ENCODE results near the gene LARGE1. TPM values are rescaled to one million over a fixed set of nuclear protein-coding genes. Genes with fewer than 3 reads are reported as not detected.

The LARGE1 gene
- total RNA-seq, 1 experiment from 2014 or later = 1.5 TPM

DNA sequence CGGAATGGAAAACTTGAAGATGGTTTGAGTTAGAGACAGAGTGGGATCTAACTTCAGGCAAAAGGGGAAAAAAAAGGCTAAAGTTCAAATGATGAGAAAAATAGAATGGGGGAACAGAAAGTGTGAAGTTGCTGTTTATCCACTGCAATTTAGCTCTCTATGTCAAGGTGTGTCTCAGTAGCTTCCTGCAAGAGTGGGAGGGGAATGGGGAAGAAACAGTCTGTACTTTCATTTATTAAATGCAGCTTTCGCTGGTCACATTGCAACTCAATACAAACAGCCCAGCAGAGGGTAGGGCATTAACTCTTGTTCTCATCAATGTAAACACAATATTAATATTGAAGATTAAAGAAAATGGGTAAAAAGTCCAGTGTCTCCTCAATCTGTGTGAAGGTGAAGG is 647.4 kb downstream of the LARGE1 start:
- intact Hi-C loops (cut with micrococcal nuclease) = no loop called here
- no peak overlapping the region for H3K27ac ChIP-seq (ENCODE audit: low read depth, low read length)
- H3K4me1 ChIP-seq (ENCODE audit: control insufficient read depth in 1 of 2, insufficient read depth in 2 of 2, low read length in 2 of 2) = no peaks in the 10 kb centered on the region
- CTCF ChIA-PET = no interaction called here
- no peak for ATAC-seq
- H3K27me3 ChIP-seq (ENCODE audit: insufficient read depth, low read length) = no peaks in the 10 kb centered on the region
- H4K20me1 ChIP-seq (ENCODE audit: insufficient read depth) = no peaks in the 10 kb centered on the region
- peaks cover 0 to 38% of the 10 kb centered on the region in 2 experiments; a peak in 2 of 4 replicates for H3K9me3 ChIP-seq (ENCODE audit: control insufficient read depth in 1 of 2, insufficient read depth in 1 of 2, low read depth in 1 of 2, low read length in 2 of 2)
- BruUV-seq (replicated peaks) = no TSS peak
- RAD21 ChIA-PET (ENCODE audit: low non-redundant PET in 1 of 2, low total read pairs in 2 of 2, uncharacterized antibody in 2 of 2, unreplicated experiment in 2 of 2) = no interaction called here
- H3K79me2 ChIP-seq (ENCODE audit: insufficient read depth, low read length) = no peaks in the 10 kb centered on the region
- H3K36me3 ChIP-seq (ENCODE audit: control insufficient read depth in 1 of 2, insufficient read depth in 2 of 2, low read length in 2 of 2) = no peaks in the 10 kb centered on the region
- no peak overlapping the region for H3K4me3 ChIP-seq (replicated peaks in 1 of 2; ENCODE audit: low read depth in 1 of 2, low read length in 2 of 2)
- POLR2A ChIA-PET = no interaction called here
- no peak for DNase-seq (ENCODE audit: low read depth, low spot score)
- H2AFZ ChIP-seq (ENCODE audit: low read depth, low read length, poor library complexity, severe bottlenecking) = no peak overlapping the region
- no peak overlapping the region for H3K4me2 ChIP-seq (ENCODE audit: low read length)
- TF ChIP-seq TCF7L2 (IDR thresholded peaks at IDR 0.05; ENCODE audit: borderline replicate concordance, extremely low read depth, insufficient read depth, insufficient read length) = no peak
- H3K9ac ChIP-seq (ENCODE audit: low read length) = no peak overlapping the region
- no peaks in the 10 kb centered on the region for H3K9me2 ChIP-seq (ENCODE audit: insufficient read depth)

DNA sequence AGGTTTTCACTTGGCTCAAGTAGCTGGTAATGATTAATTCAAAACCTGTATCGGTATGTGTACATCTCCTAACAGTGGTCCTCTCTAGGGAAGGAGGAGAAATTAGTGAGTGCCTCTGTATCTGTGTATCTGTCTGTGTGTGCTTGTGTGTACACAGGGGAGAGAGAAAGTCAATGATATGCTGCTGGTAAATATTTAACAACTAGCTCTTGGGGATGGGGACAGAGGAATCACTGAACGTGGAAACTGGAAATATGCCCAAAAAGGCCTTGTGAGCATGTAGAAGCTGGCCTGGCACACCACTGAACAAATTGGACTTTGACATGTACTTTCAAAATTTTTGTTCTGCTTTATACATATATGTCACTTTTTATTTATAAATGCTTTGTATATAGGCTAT is 648.1 kb downstream of the LARGE1 start:
- Histone ChIP-seq H3K4me1 (ENCODE audit: control insufficient read depth in 1 of 2, insufficient read depth in 2 of 2, low read length in 2 of 2) (no peaks in the 10 kb centered on the region), H3K4me3 (replicated peaks in 1 of 2; ENCODE audit: low read depth in 1 of 2, low read length in 2 of 2) (no peak overlapping the region), H3K36me3 (ENCODE audit: control insufficient read depth in 1 of 2, insufficient read depth in 2 of 2, low read length in 2 of 2) (no peaks in the 10 kb centered on the region), H3K9ac (ENCODE audit: low read length) (no peak overlapping the region), H3K27ac (ENCODE audit: low read depth, low read length) (no peak overlapping the region), H3K79me2 (ENCODE audit: insufficient read depth, low read length) (no peaks in the 10 kb centered on the region), H3K4me2 (ENCODE audit: low read length) (no peak overlapping the region), H4K20me1 (ENCODE audit: insufficient read depth) (no peaks in the 10 kb centered on the region), H2AFZ (ENCODE audit: low read depth, low read length, poor library complexity, severe bottlenecking) (no peak overlapping the region), H3K27me3 (ENCODE audit: insufficient read depth, low read length) (no peaks in the 10 kb centered on the region), H3K9me2 (ENCODE audit: insufficient read depth) (no peaks in the 10 kb centered on the region), H3K9me3 (ENCODE audit: control insufficient read depth in 1 of 2, insufficient read depth in 1 of 2, low read depth in 1 of 2, low read length in 2 of 2) (peaks cover 0 to 33% of the 10 kb centered on the region in 2 experiments; a peak in 2 of 4 replicates)
- RAD21 ChIA-PET (ENCODE audit: low non-redundant PET in 1 of 2, low total read pairs in 2 of 2, uncharacterized antibody in 2 of 2, unreplicated experiment in 2 of 2) = no interaction called here
- intact Hi-C loops (cut with micrococcal nuclease) = no loop called here
- DNase-seq (ENCODE audit: low read depth, low spot score) = no peak
- ATAC-seq = no peak
- POLR2A ChIA-PET = no interaction called here
- CTCF ChIA-PET = no interaction called here
- BruUV-seq (replicated peaks) = no TSS peak
- no peak for TF ChIP-seq ELF1 (IDR thresholded peaks at IDR 0.05; ENCODE audit: borderline replicate concordance, low read depth)
- TF ChIP-seq TCF7L2 (IDR thresholded peaks at IDR 0.05; ENCODE audit: borderline replicate concordance, extremely low read depth, insufficient read depth, insufficient read length) = no peak
- TF ChIP-seq, protein P1, sequence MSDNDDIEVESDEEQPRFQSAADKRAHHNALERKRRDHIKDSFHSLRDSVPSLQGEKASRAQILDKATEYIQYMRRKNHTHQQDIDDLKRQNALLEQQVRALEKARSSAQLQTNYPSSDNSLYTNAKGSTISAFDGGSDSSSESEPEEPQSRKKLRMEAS (IDR thresholded peaks at IDR 0.05) = no peak
- TF ChIP-seq JUND (IDR thresholded peaks at IDR 0.05) = no peak
- TF ChIP-seq YY1 (IDR thresholded peaks at IDR 0.05; ENCODE audit: extremely low read depth, insufficient replicate concordance, low read depth, low read length) = no peak
- no peak for TF ChIP-seq CEBPB (IDR thresholded peaks at IDR 0.05; ENCODE audit: low read depth)
- TF ChIP-seq, protein P2, sequence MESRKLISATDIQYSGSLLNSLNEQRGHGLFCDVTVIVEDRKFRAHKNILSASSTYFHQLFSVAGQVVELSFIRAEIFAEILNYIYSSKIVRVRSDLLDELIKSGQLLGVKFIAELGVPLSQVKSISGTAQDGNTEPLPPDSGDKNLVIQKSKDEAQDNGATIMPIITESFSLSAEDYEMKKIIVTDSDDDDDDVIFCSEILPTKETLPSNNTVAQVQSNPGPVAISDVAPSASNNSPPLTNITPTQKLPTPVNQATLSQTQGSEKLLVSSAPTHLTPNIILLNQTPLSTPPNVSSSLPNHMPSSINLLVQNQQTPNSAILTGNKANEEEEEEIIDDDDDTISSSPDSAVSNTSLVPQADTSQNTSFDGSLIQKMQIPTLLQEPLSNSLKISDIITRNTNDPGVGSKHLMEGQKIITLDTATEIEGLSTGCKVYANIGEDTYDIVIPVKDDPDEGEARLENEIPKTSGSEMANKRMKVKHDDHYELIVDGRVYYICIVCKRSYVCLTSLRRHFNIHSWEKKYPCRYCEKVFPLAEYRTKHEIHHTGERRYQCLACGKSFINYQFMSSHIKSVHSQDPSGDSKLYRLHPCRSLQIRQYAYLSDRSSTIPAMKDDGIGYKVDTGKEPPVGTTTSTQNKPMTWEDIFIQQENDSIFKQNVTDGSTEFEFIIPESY (IDR thresholded peaks at IDR 0.05; ENCODE audit: extremely low read depth, insufficient replicate concordance, low read length) = no peak
- no peak for TF ChIP-seq EZH2 (IDR thresholded peaks at IDR 0.05)
- TF ChIP-seq POLR2AphosphoS5 (IDR thresholded peaks at IDR 0.05; ENCODE audit: low read depth, low read length) = no peak
- TF ChIP-seq, protein P3, sequence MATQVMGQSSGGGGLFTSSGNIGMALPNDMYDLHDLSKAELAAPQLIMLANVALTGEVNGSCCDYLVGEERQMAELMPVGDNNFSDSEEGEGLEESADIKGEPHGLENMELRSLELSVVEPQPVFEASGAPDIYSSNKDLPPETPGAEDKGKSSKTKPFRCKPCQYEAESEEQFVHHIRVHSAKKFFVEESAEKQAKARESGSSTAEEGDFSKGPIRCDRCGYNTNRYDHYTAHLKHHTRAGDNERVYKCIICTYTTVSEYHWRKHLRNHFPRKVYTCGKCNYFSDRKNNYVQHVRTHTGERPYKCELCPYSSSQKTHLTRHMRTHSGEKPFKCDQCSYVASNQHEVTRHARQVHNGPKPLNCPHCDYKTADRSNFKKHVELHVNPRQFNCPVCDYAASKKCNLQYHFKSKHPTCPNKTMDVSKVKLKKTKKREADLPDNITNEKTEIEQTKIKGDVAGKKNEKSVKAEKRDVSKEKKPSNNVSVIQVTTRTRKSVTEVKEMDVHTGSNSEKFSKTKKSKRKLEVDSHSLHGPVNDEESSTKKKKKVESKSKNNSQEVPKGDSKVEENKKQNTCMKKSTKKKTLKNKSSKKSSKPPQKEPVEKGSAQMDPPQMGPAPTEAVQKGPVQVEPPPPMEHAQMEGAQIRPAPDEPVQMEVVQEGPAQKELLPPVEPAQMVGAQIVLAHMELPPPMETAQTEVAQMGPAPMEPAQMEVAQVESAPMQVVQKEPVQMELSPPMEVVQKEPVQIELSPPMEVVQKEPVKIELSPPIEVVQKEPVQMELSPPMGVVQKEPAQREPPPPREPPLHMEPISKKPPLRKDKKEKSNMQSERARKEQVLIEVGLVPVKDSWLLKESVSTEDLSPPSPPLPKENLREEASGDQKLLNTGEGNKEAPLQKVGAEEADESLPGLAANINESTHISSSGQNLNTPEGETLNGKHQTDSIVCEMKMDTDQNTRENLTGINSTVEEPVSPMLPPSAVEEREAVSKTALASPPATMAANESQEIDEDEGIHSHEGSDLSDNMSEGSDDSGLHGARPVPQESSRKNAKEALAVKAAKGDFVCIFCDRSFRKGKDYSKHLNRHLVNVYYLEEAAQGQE (IDR thresholded peaks at IDR 0.05; ENCODE audit: low read depth) = no peak
- TF ChIP-seq ZNF274 (IDR thresholded peaks at IDR 0.05; ENCODE audit: low read depth, low read length) = no peak
- TF ChIP-seq, protein P4, sequence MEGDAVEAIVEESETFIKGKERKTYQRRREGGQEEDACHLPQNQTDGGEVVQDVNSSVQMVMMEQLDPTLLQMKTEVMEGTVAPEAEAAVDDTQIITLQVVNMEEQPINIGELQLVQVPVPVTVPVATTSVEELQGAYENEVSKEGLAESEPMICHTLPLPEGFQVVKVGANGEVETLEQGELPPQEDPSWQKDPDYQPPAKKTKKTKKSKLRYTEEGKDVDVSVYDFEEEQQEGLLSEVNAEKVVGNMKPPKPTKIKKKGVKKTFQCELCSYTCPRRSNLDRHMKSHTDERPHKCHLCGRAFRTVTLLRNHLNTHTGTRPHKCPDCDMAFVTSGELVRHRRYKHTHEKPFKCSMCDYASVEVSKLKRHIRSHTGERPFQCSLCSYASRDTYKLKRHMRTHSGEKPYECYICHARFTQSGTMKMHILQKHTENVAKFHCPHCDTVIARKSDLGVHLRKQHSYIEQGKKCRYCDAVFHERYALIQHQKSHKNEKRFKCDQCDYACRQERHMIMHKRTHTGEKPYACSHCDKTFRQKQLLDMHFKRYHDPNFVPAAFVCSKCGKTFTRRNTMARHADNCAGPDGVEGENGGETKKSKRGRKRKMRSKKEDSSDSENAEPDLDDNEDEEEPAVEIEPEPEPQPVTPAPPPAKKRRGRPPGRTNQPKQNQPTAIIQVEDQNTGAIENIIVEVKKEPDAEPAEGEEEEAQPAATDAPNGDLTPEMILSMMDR (IDR thresholded peaks at IDR 0.05 in 2 of 3, conservative IDR thresholded peaks at IDR 0.05 in 1 of 3; ENCODE audit: borderline replicate concordance in 1 of 3, insufficient read depth in 1 of 3, low read depth in 2 of 3, low read length in 2 of 3) = no peak
